HG02798 (cell line): Measurements from ENCODE around the gene FTO.
A peak's percentile ranks its signal among the peaks of the same experiment; 100 is the strongest.

Experiments
- ATAC-seq: cut with Tn5 transposase; IDR thresholded peaks from one replicate; pipeline ENCODE4 v1.9.1; 2021; ENCODE audit warnings: mild to moderate bottlenecking; ENCODE audit not compliant: unreplicated experiment, poor library complexity

Gene FTO

DNA sequence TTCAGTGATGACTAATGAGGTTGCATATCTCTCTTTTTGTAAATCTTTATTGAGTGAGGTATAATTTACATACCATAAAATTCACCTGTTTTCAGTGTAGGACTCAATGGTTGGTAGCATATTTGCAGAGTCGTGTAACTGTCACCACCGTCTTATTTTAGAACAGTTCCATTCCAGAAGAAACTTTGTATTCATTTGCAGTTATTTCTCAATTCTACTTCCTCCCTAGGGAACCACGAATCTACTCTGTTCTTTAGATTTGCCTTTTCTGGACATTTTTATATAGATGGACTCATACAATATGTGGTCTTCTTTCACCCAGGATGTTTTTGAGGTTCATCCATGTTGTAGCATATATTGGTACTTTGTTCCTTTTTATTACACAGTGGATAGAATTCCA is 3.7 kb downstream of the FTO start:
- ATAC-seq: no peak

DNA sequence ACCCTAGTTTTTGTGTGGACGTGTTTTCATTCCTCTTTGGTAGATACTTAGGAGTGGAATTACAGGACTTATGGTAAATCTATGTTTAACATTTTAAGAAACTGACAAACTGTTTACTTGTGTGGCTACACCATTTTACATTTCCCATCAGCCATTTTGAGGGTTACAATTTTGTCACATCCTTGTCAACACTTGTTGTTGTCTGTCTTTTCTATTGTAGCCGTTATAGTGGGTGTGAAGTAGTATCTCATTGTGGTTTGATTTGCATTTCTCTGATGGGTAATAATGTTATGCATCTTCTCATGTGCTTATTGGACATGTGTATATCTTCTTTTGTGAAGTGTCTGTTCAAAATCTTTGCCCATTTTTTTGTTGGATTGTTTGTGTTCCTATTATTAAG is 4.5 kb downstream of the FTO start:
- ATAC-seq: no peak

DNA sequence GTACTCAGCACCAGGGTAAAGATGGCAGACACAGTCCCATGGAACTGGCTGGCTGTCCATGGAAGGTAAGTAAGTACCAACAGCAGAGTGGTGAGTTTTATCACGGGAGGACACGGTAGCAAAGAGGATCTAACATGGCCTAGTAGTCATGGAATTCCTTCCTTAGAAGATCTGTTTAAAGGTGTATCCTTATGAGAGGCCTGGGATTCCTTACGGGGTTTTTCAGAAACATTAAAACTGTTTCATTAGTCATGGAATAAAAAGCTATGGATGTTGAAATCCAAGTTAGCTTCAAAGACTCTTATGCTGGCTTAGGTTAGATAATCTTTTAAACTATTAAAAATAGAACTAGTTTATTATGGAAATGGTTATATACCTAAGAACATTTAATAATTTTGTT is 7.4 kb downstream of the FTO start:
- ATAC-seq: no peak

DNA sequence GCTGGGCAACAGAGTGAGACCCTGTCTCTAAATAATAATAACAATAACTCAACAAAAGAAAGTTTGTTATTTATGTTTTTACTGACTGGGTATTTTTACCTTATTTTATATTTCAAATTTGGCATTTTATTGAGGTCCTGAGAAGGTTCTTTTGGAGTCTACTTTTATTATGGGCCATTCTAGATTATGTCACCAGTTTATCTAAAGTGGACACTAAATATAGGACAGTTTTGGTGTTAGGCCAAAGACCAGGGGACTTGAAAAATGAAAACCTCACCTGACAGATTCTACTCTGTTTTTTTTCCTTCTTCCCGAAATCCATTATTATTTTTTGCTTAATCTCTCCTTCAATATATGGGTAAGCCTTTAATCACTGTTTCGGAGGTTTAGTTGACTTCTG is 8.1 kb downstream of the FTO start:
- no peak for ATAC-seq

DNA sequence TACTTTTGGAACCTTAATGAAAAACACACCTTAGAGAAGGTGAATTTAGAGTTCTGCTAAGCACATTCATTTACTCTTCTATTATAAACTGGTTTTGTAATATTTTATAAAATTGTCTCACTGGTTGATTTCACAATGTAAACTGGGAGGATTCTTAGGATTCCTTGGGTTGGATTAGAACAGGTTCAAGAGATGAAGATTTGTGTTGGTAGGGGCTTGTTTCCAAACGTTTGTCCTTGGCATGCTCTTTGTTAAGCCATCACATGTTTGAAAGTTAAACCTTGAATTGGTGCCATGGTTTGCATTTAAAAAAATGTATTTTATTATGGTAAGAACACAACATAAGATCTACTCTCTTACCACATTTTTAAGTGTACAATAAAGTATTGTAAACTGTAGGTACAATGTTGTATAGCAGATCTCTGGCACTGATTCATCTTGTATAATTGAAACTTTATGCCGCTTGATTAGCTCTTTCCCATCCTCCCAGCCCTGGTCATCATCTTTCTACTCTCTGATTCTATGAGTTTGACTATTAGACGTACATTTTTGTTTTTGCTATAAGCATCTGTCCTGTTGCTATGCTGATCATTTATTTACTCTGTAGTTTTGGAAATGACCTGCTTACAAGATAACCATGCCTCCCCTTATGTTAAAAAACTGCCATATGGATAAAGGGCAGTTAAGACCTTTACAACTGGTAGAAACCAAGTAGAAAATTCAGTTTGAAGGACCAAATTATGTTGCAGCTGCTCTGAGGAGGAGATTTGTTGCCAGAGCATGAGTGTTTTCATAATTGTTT is 9.6 kb downstream of the FTO start:
- ATAC-seq: no peak

DNA sequence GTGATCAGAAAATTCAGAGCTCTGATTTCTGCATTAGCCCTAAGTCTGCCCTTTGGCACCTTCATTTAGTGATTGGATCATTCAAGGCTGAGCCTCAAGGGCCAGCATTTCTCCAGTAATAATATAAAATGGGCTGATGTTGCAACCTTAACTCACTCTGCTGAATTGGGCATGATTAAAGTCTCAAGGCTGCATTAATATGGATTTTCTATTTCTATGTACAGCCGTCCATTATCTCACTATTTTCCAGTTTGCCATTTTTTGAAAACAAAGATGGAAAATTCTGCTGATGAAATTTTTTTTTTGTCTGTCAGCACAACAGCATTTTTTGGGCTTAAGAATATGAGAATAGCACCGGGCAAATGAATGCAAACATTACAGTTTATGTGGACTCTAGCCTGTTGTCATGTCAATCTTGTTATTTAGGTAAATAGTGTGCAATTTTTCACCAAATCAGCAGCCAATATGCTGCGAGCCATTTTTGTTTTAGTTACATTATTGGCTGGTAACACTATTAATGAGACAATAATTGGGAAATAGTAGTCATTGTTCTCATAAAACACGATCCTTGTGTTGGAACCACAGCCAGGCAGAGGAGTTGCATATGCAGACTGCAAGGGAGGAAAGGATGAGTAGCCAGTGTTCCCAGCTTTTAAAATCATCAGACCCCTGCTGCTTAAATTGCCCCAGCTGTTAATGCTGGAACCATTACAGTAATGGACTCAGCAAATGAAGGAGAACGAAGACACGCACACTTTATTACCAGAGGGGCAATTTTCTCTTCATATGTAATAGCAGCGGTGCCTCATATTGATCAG is 10.5 kb downstream of the FTO start:
- ATAC-seq: no peak

DNA sequence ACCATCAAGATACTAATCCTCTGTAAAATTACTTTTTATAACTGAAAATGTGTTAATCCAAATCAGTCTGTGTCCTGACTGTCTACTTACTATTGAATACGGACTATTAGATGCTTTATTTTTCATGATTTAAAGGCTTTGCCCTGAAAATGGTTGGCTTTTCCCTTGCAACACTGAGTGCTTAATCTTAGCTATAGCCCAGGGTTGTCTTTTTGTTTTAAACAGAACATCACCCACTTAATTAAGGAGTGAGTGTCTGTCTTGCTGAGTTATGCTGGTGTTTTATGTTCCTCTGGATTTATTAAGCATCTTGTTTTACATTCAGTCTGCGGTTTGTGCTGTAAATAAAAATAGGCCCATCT is 11.0 kb downstream of the FTO start:
- no peak for ATAC-seq

DNA sequence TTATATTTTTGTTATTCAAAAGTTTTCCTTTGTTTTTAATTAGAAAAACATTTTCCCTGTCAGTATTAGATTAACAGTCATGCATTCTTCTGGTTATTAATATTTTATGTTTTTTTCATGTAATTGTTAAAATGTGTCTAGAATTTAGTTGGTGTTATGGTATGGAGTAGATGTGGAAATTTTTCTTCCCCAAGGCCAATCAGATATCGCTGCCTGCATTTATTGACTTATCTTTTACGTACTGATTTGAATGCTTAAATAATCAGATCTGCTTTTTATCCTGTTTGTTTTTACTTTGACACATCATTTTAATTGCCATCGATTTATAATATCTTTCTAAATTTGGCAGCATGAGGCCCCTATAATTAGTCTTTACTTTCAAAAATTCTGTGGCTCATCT is 13.6 kb downstream of the FTO start:
- no peak for ATAC-seq

DNA sequence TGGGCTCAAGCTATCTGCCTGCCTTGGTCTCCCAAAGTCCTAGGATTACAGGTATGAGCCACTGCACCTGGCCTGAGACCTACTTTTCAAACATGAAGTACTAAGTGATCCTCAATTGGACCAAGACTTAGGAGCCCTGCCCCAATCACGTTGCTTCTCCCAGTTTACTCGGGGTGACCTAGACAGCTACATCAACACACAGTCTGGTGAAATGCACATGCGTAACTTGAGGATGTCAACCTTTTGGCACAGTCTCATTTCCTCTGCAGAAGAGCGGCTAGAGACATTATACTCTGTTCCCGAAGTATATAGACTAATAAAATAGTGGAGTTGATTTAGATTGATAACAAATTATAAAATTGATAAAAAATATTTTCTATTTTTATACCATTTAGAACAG is 17.1 kb downstream of the FTO start:
- no peak for ATAC-seq

DNA sequence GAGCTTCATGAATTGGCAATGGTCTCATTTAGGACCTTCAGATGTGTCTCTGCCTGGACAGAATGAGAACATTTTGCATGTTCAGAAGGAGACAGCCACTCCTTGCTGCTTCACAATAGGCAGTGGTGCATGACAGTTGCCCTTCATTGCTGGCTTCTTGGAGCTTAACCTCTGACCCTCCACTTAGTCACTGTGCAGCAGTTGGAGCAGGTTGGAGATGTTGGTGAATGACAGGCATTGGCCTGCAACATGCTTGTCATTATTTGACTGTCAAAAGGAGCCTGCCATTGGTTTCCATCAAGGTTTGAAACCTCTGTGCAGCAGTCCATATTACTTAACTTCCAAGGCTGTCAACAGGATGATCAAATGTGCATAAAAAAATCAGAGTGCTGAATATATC is 22.7 kb downstream of the FTO start:
- ATAC-seq: no peak

DNA sequence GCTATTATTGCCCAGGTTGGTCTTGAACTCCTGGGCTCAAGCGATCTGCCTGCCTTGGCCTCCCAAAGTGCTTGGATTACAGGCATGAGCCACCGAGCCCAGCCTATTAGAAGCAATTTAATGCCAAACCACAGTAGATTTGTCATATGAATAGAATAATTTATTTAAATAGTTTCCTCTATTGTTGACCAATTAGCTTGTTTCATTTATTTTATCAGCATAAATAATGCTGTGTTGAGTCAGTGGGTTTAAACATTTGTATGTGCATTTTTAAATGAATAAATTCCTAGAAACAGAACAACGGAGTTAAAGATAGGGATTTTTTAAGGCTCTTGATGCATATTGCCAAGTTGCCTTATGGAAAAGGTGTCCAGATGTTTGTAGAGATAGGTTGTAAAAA is 26.7 kb downstream of the FTO start:
- ATAC-seq: no peak

DNA sequence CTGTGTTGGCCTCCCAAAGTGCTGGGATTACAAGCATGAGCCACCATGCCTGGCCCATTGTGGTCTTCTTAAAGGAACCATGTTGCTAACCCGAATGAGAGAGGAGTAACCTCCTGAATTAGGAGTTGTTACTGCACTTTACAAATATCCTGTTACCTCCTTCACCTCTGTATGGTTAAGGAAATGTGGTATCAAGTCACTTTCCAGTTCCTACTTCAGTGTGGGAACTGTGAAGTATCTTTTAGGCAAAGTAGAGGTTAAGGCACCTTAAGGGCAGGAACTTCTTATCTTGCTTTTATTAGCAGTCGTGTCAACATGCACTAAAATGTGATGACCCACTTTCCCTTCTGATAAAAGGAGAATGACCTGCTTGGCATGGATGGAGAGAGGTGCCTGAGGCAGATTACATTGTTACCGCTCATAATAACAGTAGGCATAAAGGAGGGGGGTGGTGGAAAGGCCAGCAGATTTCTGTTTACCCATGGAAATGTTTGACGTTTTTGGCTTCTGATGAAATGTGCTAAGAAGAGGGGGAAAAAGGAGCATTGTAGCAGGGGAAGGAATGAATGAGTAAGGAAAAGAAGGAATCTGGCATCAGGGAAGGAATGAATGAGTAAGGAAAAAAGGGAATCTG is 28.5 kb downstream of the FTO start:
- no peak for ATAC-seq

DNA sequence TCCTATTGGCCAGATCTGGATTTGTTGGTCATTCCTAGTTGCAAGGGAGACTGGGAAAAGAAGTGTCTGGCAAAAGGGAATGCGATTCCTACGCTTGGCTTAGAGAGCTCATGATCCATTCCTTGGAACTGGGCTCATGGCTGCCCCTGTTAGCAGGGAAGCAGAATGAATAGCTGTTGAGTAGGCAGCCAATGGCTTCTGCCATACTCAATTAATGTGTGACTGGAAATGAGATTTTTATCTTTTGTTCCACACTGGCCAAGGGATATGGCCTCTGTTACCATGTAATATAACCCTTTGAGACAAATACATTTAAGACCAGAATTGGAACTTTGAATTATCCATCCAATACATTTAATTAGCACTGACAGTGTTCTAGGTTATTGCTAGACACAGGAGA is 31.0 kb downstream of the FTO start:
- ATAC-seq: no peak

DNA sequence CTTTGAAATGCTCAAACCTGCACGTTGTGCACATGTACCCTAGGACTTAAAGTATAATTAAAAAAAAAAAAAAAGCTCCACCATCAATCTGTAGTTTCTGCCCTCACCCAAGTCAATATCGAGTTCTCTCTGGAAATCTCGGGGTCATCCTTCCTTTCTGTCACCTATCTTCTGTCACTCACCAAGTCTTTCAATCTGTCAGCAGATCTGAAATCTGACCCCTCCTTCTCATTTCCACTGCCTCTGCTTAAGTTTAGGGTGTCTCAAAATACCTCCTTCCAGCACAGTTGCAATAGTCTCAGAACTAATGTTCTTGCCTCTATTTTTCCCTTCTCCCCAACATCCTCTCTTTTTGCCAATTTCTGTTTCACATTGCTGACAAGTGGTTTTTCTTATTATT is 32.3 kb downstream of the FTO start:
- ATAC-seq: no peak

DNA sequence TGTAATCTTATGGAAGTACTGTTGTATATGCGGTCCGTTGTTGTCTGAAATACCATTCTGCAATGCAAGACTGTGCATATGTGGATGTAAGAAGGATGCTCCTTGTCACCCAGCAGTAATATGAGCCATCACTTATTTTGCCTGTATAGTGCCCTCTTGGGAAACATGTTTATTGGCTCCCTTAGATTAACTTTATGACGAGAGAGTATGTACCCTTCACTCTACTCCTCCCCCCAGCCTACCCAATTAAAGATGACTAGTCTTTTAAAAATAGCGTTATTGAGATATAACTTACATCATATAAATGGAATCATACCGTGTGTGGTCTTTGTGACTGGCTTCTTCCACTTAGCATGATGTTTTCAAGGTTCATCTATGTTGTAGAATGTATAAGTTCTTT is 33.6 kb downstream of the FTO start:
- no peak for ATAC-seq

DNA sequence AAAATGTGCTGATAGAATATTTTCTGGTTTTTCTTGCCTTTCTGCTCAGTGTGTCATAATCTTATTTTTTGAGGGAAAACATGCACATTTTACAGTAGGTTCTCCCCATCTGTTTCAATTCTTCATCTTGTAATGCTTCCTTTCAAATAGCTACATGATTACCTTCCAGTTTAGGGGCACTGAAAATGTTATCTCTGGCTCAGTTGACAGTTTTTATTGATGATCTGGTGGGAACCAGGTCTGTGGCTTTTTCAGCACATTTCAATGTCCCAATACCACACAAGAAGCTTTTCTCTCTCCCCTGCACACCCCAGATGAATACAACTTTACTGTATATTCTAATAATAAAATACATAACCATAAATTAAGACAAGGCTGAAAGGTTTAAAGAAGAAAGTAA is 36.5 kb downstream of the FTO start:
- no peak for ATAC-seq

DNA sequence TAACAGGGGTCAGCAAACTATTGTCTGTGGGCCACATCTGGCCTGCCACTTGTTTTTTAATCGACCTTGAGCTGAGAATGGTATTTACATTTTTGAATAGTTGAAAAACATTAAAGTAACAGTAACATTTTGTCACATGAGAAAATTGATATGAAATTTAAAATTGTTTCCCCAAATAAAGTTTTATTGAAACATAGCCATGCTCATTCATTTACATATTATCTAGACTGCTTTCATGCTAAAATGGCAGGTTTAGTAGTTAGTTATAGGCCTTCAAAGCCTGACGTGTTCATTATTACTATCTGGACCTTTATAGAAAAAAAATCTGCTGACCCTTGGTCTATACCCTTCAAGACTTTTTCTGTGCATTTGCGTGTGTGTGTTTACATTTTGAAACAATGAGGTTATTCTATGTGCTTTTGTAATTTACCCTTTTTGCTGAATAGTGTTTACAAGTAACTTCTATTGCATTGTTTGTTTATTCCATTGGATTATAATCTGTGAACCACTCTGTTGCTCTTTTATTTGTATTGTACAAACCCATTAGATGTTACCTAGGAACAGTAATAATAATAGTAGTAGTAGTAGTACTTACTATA is 37.1 kb downstream of the FTO start:
- no peak for ATAC-seq

DNA sequence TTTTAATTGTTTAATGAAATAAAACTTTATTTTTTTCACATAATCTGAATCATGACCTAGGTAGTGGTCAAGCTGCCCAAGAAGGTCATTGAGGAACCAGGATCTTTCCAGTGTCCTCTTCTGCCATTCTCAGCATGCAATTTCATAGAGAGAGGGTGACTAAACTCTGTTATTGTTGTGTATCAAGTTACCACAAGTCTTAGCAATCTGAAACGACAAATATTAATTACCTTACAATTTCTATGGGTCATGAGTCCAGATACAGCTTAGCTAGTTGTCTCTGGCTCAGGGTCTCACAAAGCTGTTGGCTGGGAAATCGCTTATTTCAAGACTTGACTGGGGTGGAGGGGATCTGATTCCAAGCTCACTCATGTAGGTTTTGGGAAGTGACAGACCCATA is 37.6 kb downstream of the FTO start:
- no peak for ATAC-seq

DNA sequence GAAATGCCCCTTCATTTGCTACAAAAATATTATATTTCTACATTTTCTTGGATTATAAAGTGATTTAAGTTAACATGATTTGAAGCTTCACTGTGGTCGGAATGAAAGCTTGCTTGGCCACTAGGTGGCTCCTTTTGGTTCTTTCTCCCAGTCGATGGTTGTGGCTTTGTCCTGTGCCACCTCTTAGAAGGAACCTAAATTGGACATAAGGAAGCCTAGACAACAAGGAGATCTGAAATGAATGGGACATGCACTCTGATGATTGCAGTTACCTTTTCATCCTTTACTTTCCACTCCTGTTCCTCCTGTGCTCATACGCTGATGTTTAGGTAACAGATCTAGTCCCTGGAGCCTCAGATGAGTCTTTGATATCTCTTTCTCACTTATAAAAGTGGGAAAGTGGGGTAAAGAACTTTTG is 39.2 kb downstream of the FTO start:
- ATAC-seq: peak; percentile 35

DNA sequence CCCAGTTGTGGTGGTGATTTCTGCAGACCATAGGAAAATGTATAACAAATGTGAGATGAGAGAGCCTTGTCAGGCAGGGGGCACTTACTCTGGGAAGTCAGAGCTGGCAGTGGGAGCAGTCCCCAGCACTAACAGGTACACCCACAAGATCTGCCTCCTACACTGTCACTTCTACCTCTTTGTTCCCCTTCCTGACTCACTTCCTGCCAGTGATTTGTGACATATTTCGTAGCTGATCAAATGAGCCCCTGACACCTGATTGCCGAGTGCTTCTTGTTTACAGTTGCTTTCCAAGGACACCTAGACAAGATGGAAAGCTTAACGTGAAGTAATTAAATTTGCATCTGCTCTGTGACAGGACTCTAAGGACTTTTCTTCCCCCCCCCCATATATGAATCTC is 40.5 kb downstream of the FTO start:
- ATAC-seq: no peak

DNA sequence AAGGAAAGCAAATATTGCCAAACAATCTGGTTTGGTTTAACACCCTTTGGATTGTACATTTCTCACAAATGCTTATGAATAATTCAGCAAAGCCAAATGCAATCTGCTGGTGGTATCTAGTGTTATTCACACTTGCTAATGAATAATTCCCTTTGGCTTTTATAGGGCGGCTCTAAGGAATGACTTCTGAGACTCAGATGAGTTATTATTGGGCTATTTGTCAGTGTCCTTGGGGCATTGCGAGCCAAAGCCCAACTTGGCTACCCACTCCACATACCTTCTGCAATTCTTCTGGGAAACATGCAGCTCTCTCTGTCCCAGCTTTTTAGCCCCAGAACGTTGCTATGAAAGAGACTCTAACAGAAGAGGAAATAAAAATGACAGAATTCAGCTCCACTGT is 41.1 kb downstream of the FTO start:
- ATAC-seq: no peak
